ENCODE measurements around the gene TMEM161A.

- TF ChIP-seq CTCF (conservative IDR thresholded peaks at IDR 0.05; ENCODE audit: low read depth in 2 of 2) = no peak
- TF ChIP-seq, protein P1, sequence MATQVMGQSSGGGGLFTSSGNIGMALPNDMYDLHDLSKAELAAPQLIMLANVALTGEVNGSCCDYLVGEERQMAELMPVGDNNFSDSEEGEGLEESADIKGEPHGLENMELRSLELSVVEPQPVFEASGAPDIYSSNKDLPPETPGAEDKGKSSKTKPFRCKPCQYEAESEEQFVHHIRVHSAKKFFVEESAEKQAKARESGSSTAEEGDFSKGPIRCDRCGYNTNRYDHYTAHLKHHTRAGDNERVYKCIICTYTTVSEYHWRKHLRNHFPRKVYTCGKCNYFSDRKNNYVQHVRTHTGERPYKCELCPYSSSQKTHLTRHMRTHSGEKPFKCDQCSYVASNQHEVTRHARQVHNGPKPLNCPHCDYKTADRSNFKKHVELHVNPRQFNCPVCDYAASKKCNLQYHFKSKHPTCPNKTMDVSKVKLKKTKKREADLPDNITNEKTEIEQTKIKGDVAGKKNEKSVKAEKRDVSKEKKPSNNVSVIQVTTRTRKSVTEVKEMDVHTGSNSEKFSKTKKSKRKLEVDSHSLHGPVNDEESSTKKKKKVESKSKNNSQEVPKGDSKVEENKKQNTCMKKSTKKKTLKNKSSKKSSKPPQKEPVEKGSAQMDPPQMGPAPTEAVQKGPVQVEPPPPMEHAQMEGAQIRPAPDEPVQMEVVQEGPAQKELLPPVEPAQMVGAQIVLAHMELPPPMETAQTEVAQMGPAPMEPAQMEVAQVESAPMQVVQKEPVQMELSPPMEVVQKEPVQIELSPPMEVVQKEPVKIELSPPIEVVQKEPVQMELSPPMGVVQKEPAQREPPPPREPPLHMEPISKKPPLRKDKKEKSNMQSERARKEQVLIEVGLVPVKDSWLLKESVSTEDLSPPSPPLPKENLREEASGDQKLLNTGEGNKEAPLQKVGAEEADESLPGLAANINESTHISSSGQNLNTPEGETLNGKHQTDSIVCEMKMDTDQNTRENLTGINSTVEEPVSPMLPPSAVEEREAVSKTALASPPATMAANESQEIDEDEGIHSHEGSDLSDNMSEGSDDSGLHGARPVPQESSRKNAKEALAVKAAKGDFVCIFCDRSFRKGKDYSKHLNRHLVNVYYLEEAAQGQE (IDR thresholded peaks at IDR 0.05; ENCODE audit: unreplicated experiment) = no peak
- TF ChIP-seq EZH2 (IDR thresholded peaks at IDR 0.05; ENCODE audit: low read depth, unreplicated experiment) = no peak
- no peak for TF ChIP-seq POLR2AphosphoS5 (IDR thresholded peaks at IDR 0.05; ENCODE audit: low read depth)
- no peak for TF ChIP-seq NANOG (IDR thresholded peaks at IDR 0.05; ENCODE audit: borderline replicate concordance)
- TF ChIP-seq EZH2phosphoT487 (IDR thresholded peaks at IDR 0.05; ENCODE audit: unreplicated experiment) = no peak
- no peak for TF ChIP-seq ZNF114 (CRISPR knock-in tag; IDR thresholded peaks at IDR 0.05)
- no peak for TF ChIP-seq STAT1 (IDR thresholded peaks at IDR 0.05; ENCODE audit: unreplicated experiment)
- TF ChIP-seq JUNB (IDR thresholded peaks at IDR 0.05; ENCODE audit: unreplicated experiment) = no peak
- TF ChIP-seq ZNF331 (CRISPR knock-in tag; IDR thresholded peaks at IDR 0.05; ENCODE audit: low read depth) = no peak
These were observed 27.0 kb downstream of the TMEM161A start for GRCh38 chr19:19111136-19111835.

All from GM23338 (cell line).